ENCODE measurements around the gene SPHK1. TPM values are rescaled to one million over a fixed set of nuclear protein-coding genes. Genes with fewer than 3 reads are reported as not detected.
A peak's percentile ranks its signal among the peaks of the same experiment; 100 is the strongest.

Gene SPHK1
- total RNA-seq, 1 donor from 2014 or later, result 4.0 TPM

DNA sequence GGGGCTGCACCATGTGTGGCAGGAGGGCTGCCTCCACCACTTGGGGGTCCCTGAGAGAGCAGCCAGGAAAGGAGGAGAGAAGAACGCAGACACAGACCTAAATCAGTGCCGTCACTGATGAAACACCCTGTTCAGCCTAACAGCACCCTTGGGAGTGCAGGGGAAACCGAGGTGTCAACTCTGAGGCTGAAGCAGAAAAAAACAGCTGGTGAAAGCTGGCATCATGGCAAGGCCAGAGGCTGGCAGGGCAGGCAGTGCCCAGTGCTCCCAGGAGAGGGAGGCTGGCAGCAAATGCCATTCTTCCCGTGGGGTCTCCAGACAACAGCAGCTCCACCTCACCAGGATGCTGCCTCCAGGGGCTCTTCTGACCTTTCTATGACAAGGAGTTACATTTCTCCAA is 23.1 kb downstream of the SPHK1 start:
- DNase-seq (ENCODE audit: low spot score), result no peak

DNA sequence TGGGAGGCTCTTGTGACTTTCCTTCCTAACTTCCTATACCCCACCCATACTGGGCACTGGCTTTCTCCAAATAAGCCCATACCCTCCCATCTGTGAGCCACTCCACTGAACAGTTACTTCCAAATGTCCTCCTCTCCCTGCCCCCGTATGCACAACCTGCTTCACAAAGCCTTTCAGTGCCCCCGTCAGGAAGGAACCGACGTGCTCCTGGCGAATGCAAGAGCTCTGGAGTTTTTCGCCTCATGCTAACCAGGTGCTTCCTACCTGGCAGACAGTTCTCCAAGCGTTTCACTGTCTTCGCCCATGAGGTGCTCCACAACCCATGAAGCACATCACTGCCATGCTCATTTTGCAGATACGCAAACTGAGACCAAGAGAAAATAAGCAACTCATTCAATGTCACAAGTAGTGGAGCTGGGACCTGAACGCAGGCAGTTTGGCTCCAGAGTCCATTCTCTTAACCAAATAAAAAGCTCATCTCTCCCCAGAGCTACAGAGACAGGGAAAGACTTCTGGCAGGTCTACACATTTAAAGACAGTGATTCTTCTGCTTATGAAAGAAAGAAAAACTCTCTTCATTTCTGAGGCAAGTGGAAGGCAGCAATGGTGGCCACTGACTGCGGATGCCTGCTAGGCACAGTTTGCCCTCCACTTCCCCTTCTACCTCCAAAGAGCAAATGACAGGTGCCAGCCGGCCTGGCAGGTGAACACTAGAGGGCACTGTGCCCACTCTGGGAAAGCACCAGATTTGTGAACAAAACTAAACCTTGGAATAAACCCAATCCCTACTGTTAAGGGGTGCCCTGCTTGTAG is 23.8 kb downstream of the SPHK1 start:
- DNase-seq (ENCODE audit: low spot score), result peak; percentile 61

DNA sequence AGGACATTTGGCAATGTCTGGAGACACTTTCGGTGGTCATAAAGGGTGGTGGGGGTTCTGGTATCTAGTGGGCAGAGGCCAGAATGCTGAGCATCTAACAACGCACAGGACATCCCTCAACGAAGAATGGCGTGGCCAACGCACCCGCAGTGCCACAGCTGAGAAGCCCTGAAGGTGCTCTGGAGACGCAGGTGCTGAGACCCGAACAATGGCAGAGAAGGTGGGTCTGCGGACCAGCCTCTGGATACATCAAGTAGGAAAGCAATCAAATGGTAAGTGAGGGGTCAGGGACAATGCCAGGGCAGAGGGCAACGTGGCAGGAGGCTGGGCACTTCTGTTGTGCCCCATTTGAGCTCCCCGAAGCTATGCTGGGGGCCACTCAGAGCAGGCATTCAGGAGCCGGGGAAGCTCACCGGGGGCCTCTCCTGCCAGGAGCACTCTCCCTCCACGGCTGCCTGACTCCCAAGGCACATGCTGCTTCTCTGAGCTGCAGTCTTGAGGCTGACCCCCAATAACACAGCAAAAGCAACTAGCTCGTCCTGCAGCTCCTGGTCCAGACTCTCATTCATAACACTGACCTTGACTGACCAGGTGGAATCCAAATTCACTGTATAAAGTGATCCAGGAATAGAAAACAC is 26.0 kb downstream of the SPHK1 start:
- no peak for DNase-seq (ENCODE audit: low spot score)

DNA sequence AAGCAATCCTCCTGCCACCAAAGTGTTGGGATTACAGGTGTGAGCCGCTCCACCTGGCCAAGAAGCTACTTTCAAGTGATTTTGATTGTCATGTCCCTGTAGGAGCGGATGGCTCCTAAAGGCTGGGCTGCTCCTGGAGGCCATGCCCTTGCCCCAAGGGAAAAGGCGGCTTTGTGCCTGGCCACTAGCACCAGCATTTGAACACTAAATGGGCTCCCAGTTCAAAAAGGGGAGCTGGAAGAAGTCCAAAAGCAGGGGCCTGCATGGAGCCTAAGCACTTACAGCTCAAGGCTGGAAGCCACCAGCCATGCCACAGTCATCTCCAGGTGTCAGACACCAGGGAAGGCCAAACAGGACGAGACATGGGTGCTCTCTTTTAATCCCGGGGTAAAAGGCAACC is 26.8 kb downstream of the SPHK1 start:
- no peak for DNase-seq (ENCODE audit: low spot score)

DNA sequence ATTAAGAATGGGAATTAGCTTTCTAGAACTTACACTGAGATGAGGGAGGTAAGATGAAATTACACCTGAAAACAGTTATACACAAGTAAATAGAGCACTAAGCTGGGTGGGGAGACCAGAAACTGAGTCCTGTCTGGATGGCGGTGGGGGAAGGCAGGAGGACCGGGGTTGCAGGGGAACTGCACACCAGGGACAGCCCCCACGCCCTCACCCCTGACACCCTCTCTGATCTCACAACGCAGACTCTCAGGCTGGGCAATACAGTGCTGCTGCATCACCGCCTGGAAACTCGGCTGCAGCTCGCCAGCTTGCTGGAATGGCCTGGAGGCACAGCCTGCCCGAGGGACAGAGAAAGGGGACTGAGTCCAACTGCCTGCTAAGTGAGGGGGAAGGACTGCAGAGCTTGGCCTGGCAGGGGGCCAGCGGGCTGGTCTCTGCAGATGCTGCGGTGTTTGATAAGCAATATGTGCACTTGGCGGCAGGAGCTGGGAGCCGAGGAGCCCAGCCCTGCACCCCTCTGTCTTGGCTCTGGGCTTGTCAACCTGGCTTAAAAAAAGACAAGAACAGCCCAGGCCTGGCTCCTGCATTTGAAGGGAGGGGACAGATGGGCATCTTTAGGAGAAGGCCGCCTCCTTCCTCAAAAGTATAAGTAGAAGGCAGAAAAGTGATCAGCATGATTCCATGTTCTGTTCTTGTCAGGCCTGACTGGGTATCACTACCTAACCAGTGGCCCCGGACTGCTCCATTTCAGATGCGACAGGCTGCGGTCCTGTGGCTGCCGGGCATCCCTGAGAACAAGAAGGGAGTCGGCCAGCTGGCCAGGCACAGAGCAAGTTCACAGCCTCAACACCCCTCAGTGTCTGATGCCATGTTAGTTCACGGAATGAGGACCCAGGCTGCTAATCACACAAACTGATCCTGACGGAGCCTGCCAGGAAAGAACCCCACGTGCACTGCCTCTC is 30.2 kb downstream of the SPHK1 start:
- DNase-seq (ENCODE audit: low spot score), result peak; percentile 27

DNA sequence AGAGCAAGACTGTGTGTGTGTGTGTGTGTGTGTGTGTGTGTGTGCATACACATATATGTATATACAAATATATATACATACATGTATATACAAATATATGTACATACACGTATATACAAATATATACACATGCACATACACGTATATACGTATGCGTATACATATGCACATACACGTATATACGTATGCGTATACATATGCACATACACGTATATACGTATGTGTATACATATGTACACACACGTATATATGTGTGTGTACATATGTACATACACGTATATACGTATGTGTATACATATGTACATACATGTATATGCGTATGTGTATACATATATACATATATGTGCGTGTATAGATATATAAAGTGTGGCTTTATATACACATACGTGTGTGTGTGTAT is 31.4 kb downstream of the SPHK1 start:
- no peak for DNase-seq (ENCODE audit: low spot score)

DNA sequence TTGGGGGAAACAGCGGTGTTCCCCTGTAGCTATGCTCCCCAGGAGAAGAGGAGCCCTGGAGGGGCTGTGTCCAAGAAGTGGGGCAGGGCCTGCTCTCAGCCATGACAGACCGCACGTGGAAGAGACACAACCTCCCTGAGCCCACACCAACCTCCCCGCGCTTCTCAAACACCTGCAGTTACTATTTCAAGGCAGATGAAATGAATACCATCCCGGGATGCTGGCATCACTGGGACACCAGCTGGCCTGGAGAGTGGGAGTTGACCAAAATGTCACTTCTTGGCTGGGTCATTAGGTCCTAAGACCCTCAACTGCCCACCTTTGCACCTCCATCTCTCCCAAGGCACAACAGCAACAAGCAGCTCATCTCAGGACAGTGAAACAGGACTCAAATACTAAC is 32.0 kb downstream of the SPHK1 start:
- no peak for DNase-seq (ENCODE audit: low spot score)

DNA sequence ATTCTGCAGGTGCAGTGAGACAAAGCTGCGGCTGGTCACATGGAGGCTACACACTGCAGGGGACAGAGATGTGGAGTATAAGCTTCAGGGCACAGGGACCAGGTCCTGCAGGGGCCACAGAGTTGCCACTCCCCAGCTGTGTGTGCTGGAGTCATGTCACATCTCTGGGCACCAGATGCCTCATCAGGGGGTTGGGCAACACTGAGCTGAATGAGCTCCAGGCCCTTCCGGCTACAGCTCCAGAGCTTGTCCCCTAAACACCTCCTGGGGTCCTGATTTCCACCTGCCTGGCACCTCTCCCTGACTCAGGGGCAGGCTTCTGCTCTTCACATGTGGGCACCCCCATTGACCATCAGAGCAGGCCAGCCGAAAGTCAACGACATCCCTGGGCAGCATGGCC is 32.5 kb downstream of the SPHK1 start:
- no peak for DNase-seq (ENCODE audit: low spot score)

DNA sequence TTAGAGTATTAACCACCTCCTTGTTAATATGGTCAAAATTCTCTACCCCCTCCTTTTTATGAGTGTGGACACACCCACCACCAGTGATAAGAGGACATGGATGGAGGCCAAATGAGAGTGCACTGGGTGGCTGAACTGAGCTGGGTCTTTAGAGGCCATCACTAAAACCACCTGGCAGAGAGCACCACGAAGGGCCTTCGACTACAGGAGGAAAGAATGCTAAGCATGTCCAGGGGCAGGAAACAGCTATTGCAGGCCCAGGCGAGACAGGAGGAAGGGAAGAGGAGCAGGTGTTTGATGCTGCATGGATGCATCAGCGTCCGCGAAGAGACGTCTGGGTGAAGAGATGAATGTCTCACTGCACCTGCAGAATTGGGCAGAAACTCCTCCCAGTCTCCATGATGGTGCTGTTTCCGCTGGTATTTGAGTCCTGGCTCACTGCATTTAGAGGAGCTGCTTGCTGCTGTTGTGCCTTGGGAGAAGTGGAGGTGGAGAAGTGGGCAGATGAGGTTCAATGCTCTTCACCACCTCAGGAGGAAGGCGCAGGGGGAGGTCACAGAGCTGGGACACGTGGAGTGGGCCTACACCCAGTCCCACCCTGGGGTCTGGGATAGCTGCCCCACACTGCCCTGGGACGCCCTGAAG is 33.2 kb downstream of the SPHK1 start:
- no peak for DNase-seq (ENCODE audit: low spot score)

DNA sequence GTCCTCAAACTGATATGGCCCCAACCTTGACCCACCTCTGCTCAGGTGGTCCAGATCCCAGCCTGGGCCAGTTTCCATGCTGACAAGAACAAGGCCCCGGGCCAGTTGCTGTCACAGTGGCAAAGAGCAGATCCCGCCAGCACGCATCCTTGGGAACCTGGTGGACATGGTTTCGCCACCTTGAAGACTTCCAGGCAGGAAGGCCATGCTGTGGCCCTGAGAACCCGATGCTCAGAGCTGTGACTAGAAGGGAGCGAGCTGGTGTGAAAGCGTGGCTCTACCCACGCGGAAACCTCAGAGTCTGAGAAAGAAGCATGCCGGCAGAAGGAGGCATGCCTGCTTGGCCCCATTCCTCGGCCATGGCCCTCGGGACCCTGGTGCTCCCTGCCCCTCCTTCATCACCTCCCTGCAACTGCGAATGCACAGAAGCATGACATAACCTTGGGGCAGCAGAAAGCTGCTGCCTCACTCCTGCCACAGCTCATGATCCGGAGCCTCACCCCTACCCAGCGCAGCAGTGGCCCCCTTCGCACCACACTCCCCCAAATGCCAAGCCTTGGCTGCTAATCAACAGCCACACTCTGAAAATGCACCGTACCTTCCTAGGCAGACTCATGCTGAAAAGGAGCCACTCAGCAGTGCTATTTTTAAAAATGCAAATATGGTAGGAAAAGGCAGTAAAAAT is 35.3 kb downstream of the SPHK1 start:
- no peak for DNase-seq (ENCODE audit: low spot score)

DNA sequence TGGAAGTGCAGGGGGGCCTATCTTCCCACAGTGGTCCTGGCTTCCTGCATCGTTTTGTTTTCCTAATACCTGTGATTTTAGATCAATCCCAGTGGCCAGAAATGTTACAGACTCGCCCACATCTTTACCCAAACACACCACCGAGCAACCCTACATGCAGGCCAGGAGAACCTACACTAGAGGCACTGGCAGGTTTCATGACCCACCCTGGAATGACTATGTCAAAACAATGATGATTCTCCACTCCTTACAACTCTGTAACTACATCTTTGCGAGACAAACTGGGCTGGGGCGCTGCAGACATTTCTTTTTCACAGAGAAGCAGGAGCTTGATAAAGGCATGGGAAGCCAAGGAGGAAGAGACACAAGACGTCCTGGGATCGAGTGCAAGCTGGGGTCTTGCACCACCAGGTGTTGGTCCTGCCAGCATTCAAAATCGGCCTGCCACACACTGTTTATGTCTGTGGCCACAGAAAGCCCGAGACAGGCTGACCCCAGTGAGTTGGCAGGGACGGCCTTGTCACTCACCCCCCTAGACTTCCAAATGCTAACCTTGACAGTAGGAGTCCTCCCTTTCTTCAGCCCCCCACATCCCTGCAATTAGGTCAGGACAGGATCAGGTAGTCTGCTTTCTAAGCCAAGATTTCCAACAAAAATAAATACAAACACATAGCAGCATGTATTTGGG is 36.1 kb downstream of the SPHK1 start:
- no peak for DNase-seq (ENCODE audit: low spot score)

DNA sequence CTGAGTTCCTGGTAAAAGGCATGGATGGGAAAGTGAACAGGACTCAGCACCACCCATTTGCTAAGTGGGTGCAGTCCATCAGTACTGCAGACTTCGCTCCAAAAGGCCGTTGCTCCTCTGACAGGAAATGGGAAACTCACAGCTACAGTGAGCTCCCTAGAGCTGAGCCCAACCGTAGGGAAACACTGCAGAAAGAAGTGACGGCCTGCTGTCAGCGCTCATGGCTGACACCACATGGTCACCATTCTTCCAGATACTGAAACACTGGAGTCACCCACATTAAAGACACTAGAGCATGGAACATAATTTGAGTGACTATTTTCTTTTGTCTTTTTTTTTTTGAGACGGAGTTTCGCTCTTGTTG is 36.6 kb downstream of the SPHK1 start:
- DNase-seq (ENCODE audit: low spot score), result no peak

DNA sequence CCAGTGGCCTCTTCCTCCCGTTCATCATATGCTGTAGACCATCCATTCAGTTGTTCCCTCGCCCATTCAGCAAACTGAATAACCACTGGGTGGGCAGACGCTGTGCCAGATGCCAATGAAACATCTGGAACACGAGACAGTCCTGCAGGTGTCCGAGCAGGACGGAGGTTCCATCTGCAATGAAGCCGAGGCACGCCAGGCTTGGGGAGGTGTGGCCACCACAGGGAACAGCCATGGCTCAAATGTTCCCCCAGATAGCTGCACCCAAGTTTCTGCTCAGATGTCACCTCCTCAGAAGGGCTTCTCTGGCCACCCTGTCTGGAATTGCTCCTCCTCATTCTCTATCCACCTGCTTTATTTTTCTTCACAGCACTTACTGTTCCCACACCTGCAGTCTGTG is 38.0 kb downstream of the SPHK1 start:
- DNase-seq (ENCODE audit: low spot score), result no peak

DNA sequence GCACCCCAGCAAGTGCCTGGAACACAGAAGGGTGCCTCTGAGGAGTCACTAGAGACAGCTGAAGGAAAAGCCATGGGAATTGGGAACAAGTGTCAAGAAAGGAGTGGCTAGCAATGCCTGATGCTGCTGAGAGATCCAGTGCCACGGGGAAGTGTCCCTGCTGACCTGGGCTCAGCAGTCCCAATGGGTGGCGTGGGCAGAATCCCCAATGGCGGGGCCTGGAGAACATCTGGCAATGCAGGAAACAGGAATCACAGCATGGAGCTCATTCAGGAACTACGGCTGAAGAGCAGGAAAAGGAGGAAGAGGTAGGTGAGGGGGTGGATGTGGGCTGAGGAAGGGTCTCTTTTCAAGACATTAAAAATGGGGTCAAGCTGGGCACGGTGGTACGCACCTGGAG is 38.5 kb downstream of the SPHK1 start:
- DNase-seq (ENCODE audit: low spot score), result no peak

DNA sequence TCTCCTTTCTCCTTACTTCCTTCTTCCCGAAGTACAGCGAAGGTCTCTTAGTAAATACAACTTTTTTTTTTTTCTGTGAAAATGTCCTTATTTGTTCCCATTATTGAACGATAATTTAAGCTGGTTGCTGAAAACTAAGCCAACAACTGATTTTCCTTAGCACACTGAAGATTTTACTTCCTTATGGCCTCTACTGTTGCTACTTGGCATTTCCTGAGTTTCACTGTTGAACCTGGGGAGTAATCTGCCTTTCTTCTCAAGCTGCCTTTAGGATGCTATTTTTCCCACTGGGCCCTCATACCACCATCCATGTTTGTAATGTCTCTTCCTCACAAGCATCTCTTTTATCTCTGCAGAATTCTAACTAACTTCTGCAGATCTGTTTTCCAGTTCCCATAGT is 42.4 kb downstream of the SPHK1 start:
- DNase-seq (ENCODE audit: low spot score), result no peak

DNA sequence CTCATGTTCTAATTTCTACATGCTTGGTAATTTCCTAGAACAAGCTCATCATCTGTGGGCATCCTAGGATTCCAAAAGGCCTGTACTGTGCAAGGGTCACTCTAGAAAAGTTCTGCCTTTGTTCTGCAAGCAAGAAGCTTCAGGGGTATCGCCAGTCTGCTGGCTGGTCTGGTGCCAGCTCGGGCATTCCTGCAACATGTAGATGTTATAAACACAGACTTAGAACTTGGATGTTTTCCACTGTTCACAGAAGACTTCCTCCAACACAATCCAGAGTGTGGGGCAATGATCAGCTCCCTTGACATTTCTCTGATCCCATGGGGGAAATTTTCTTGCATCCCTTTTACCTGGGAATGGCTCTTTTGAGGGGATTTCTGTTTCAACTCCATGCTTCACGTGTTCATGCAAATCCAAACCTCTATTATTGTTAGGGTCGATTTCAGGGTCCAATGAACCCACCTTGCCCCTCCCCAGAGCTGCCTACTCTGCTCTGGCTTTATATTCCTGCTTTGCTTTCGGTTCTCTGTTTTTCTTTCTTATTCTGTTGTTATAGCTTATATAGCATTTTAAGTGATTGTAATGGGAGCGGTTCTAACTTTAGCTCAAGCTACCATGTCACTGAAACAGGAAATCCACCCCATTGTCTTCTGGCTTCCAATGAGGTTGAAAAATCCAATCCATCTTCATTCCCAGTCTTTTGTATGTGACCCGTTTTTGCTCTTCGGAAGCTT is 43.3 kb downstream of the SPHK1 start:
- no peak for DNase-seq (ENCODE audit: low spot score)

DNA sequence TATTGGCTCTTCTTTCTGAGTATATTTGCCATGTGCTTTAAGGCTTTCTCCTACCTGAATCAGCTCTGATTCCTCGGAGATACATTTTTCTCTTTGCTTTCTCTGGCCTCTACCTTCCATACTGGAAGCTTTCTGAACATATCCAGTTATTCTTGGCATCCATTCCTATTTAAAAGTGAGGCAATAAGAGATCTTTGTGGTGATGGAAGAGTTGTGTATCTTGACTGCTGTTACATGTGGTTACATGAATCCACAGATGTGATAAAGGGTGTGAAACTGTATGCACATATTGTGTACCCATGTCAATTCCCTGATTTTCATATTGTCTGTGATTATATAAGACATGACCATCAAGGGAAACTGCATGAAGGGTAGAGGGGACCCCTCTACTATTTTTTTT is 44.1 kb downstream of the SPHK1 start:
- no peak for DNase-seq (ENCODE audit: low spot score)

DNA sequence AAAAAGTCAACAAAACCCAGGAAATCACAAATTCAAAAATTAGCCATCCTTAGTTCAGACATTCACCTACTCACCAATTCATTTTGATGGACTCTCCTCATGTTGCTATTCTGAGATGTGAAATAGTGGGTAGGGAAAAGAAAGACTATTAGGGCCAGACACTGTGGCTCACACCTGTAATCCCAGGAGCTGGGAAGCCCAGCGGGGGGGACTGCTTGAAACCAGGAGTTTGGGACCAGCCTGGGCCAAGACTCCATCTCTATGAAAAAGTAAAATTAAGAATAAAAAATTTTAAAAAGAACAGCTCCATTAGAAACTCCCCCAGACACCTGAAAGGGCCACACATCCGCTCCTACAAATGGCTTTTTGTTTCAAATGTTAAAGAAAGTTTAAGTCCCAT is 47.1 kb downstream of the SPHK1 start:
- DNase-seq (ENCODE audit: low spot score), result no peak

DNA sequence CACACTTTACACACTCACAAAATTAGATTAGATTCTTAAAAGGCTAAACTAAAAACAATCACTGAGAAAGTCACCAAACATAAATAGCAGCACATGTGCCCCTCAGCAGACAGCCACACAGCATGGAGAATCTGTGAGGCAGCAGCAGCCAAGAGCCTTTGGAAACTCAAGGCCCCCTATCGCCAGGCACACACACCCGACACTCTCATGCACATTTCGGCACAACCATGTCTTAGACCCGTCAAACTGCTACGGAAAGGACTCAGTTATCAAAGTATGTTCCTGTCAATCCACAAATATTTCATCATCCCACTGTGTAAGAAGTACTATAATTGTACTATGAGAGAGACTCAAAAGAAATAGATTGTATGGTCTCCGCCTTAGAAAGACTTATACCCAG is 47.6 kb downstream of the SPHK1 start:
- DNase-seq (ENCODE audit: low spot score), result no peak

DNA sequence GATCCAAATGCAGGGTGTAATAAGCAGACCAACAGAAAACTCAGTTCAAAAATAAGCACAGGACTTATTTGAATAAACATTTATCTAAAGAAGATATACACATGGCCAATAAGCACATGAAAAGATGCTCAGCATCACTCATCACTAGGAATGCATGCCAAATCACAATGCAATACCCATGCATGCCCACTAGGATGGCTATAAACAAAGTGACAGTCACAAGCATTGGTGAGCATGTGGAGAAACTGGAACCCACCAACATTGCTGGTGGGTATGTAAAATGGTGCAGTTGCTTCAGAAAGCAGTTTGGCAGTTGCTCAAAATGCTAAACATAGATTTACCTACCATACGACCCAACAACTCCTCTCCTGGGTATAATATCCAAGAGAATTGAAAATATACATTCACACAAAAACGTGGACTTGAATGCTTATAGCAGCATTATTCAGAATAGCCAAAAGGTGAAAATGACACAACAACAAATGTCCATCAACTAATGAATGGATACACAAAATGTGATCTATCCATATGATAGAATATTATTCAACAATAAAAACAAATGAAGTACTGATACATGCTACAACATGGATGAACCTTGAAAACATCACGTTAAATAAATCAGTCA is 48.4 kb downstream of the SPHK1 start:
- DNase-seq (ENCODE audit: low spot score), result no peak
